Body of pancreas (tissue), 4 donors: ENCODE data around the gene HLA-DQA1. TPM values are rescaled to one million over a fixed set of nuclear protein-coding genes. Genes with fewer than 3 reads are reported as not detected.
A peak's percentile ranks its signal among the peaks of the same experiment; 100 is the strongest.

Source experiments
- ATAC-seq: fragments of 150-250 bp; one replicate; pipeline ENCODE4 v1.9.1; 2016
- DNase-seq, 4 donors: peaks; one replicate each; pipeline ENCODE4 v3.0.0-alpha.2; 2019
- H3K27ac ChIP-seq, 4 donors: fragments of 200-600 bp; sonication (generic); 1 replicate in 3 of 4; 2 replicates in 1 of 4; pipeline versions ENCODE4 v1.5.1 to v1.6.1; 2016 to 2019; ENCODE audit warnings: mild to moderate bottlenecking in 1 of 4, mixed read lengths in 1 of 4, moderate library complexity in 1 of 4
- H3K27me3 ChIP-seq, 2 donors: fragments of 200-600 bp; sonication (generic); one replicate each; pipeline ENCODE4 v1.6.0; 2016; ENCODE audit warnings: mild to moderate bottlenecking in 1 of 2
- H3K36me3 ChIP-seq, 2 donors: fragments of 200-600 bp; sonication (generic); replicated peaks in 1 of 2; 2 replicates each; pipeline ENCODE4 v1.5.1; 2016; ENCODE audit warnings: low read depth in 2 of 2; ENCODE audit not compliant: insufficient read depth in 1 of 2
- H3K4me1 ChIP-seq: fragments of 200-600 bp; sonication (generic); one replicate; pipeline ENCODE4 v1.6.0; 2016
- H3K4me3 ChIP-seq, 2 donors: fragments of 200-600 bp; sonication (generic); 1 replicate in 1 of 2; 2 replicates in 1 of 2; pipeline ENCODE4 v1.5.1; 2016 to 2019
- H3K9me3 ChIP-seq, 3 donors: fragments of 200-600 bp; sonication (generic); 1 replicate in 2 of 3; 2 replicates in 1 of 3; pipeline ENCODE4 v1.5.1; 2016
- POLR2A ChIP-seq, 3 donors: fragments of 450-650 bp; IDR thresholded peaks; one replicate each; pipeline ENCODE4 v1.6.1; 2016; ENCODE audit warnings: antibody characterized with exemption in 3 of 3, mild to moderate bottlenecking in 2 of 3
- WGBS, 2 donors: methylation state at CpG; one replicate each; pipeline ENCODE4 v1.1.5; 2017; 5-methylcytosine and 5-hydroxymethylcytosine counted together
- intact Hi-C: fragments of 100-400 bp; cut with DNase I; formaldehyde crosslinking; loops from one replicate; pipeline ENCODE4 v1.15.1; 2023
- total RNA-seq, 2 donors: library from RNA; depleted of rRNA; stranded (reverse); fragments of >200 nt; gene quantifications; one replicate each; pipeline ENCODE4 v1.1.0, GENCODE V29; 2016
- TF ChIP-seq, protein P1 (sequence below), 7 experiments: fragments of 450-650 bp in 4 of 7; fragments of 200-600 bp in 3 of 7; sonication (generic) in 3 of 7; IDR thresholded peaks; one replicate each; pipeline ENCODE4 v1.5.1; 2016 to 2019; ENCODE audit warnings: antibody characterized with exemption in 7 of 7

Gene HLA-DQA1
- total RNA-seq, 2 donors from 2014 or later = 0.99 to 10.4 TPM

DNA sequence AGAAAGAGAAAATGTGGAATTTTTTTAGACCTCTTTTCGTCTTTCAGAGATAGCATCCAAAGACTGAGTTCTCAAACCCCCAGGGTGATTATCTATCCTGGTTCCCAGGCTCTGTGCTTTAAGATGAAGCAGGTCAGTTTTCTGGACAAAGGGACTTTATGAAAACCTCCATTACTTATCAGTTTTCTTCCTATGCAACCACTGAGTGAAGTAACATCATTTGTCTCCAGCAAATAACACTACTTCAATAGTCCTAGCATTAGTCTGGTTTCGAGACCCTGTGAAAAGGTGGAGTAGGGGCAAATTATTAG, 29.3 kb upstream of the HLA-DQA1 start:
- intact Hi-C loops = no loop called here
- Histone ChIP-seq H3K27ac (no peak overlapping the region), H3K27me3 (no peaks in the 10 kb centered on the region), H3K4me3 (no peak overlapping the region), H3K9me3 (no peaks in the 10 kb centered on the region), H3K4me1 (no peaks in the 10 kb centered on the region), H3K36me3 (no peaks in the 10 kb centered on the region)
- DNase-seq = no peak
- TF ChIP-seq, protein P1, sequence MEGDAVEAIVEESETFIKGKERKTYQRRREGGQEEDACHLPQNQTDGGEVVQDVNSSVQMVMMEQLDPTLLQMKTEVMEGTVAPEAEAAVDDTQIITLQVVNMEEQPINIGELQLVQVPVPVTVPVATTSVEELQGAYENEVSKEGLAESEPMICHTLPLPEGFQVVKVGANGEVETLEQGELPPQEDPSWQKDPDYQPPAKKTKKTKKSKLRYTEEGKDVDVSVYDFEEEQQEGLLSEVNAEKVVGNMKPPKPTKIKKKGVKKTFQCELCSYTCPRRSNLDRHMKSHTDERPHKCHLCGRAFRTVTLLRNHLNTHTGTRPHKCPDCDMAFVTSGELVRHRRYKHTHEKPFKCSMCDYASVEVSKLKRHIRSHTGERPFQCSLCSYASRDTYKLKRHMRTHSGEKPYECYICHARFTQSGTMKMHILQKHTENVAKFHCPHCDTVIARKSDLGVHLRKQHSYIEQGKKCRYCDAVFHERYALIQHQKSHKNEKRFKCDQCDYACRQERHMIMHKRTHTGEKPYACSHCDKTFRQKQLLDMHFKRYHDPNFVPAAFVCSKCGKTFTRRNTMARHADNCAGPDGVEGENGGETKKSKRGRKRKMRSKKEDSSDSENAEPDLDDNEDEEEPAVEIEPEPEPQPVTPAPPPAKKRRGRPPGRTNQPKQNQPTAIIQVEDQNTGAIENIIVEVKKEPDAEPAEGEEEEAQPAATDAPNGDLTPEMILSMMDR (IDR thresholded peaks at IDR 0.05) = no peak
- WGBS, 2 donors = 19 to 38% methylated on average over 2 of the region's 2 CpGs
- no peak for ATAC-seq

DNA sequence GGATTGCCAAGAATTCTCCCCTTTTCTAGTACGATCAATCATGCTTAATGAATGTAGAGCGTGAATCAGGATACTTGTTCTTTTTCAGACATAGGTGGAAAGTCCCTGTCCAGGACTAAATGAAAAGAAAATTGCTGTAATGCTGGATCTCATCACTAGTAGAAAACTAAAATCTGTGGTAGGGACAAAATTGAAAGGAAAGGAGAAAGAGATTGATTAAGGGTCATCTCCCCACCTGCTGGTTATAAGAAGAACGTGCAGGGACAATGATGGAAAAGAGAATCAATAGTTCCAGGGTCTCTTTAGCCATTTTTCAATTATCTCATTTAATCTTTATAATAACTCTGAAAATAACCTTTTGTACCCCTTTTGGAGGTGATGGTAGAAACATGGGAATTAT, 28.8 kb upstream of the HLA-DQA1 start:
- intact Hi-C loops = no loop called here
- Histone ChIP-seq H3K27ac (no peak overlapping the region), H3K4me3 (no peak overlapping the region), H3K9me3 (no peaks in the 10 kb centered on the region), H3K36me3 (no peaks in the 10 kb centered on the region), H3K27me3 (no peaks in the 10 kb centered on the region), H3K4me1 (no peaks in the 10 kb centered on the region)
- WGBS, 2 donors = 30 to 47% methylated on average over 2 to 3 of the region's 3 CpGs
- no peak for ATAC-seq
- no peak for DNase-seq
- TF ChIP-seq POLR2A (IDR thresholded peaks at IDR 0.05) = no peak
- TF ChIP-seq, protein P1 (IDR thresholded peaks at IDR 0.05) = peak in 1 of 7 experiments; percentile 8

DNA sequence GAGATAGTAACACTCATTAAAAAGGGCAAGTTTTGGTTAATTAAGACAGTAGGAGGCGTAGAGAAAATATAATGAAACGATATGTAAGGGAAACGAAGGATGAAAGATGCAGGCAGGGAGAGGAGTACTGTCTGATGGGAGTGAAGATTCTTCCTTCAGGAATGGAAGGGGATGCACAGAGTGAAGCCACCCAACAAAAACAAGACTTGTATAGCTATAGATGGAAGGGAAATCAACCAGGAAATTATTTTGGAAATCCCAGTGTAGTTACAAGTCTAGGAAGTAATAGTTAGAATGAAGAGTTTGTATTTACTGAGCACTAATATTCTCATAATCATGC, 27.8 kb upstream of the HLA-DQA1 start:
- Histone ChIP-seq H3K27ac (peak overlapping the region in 1 of 4 donors; percentile 66), H3K4me3 (no peak overlapping the region), H3K9me3 (no peaks in the 10 kb centered on the region), H3K4me1 (no peaks in the 10 kb centered on the region), H3K36me3 (no peaks in the 10 kb centered on the region), H3K27me3 (no peaks in the 10 kb centered on the region)
- DNase-seq (no peak), ATAC-seq (no peak)
- 46 to 52% methylated on average over 2 to 3 of the region's 3 CpGs for WGBS, 2 donors
- TF ChIP-seq, protein P1 (IDR thresholded peaks at IDR 0.05) = no peak
- no peak for TF ChIP-seq POLR2A (IDR thresholded peaks at IDR 0.05)
- intact Hi-C loops = no loop called here

DNA sequence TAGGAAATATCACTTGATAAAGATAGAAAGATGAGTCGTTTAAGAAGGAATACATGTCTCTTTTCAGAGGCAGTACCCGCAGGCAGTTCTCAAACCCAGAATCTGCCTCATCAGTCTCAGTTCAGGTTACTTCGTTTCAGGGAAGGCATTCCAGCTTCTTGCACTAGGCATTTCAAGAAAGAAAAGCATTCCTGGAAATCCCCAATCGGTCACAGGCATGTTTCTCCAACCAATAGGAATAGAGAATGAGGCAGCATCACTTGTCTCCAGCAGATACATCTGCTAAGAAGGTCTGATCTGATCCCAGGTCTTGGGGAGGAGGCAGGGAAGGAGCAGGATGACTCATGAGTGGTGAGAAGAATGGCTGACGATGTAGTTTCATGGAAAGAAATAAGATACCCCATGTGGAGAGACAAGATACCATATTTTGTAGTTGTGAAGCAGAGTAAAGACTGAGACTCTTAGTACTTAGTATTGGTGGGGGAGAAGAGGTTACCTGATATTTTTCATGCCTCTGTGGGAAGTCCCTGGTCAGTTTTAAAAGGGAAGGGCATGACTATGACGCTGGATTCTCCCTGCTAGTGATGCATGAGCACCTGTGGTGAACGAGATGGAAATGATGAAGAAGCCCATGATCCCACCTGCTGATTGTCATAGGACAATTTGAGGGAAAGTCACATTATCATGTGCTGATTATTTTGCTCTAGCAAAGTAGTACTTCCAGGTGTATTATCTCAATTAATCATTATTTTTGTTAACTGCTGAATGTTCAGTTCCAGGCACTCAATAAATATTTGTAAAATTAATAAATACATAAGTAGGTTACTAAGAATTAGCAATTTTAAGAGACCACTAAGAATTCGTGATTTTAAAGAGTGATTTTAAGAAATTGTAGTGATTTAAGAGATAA, 27.2 kb upstream of the HLA-DQA1 start:
- Histone ChIP-seq H3K27me3 (no peaks in the 10 kb centered on the region), H3K4me3 (no peak overlapping the region), H3K27ac (peak overlapping the region in 1 of 4 donors; percentile 73), H3K36me3 (no peaks in the 10 kb centered on the region), H3K9me3 (no peaks in the 10 kb centered on the region), H3K4me1 (no peaks in the 10 kb centered on the region)
- peak in 3 of 4 donors; percentile 32 to 54 (median 38) for DNase-seq
- 4 to 8% methylated on average over 8 of the region's 8 CpGs for WGBS, 2 donors
- ATAC-seq = peak; percentile 96
- TF ChIP-seq, protein P1 (IDR thresholded peaks at IDR 0.05) = no peak
- no peak for TF ChIP-seq POLR2A (IDR thresholded peaks at IDR 0.05)
- intact Hi-C loops = no loop called here
